GM19395 (cell line): ENCODE measurements around the gene WFDC6.

Experiments
- ATAC-seq: cut with Tn5 transposase; IDR thresholded peaks from one replicate; pipeline ENCODE4 v1.9.1; 2021; ENCODE audit warnings: mild to moderate bottlenecking, moderate library complexity; ENCODE audit not compliant: unreplicated experiment

Gene WFDC6

DNA sequence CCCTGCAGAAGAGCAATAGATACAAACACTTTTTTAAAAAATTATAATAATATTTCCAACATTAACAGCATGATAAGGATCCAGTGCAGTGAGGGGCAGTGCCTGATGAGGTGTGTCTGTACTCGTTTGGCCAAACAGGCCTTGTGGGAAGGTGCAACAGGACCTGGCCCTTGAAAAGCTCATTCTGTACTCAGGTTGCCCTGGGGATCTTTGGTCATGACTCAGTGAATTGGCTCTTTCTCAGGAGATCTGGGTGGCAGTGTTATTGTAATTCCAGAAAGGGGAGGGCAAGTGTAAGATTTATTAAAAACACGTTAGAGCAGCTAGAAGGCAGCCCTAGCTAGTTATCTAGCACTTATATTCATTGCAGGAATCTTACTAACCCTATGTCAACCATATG lies 21.0 kb downstream of the WFDC6 start:
- ATAC-seq = no peak

DNA sequence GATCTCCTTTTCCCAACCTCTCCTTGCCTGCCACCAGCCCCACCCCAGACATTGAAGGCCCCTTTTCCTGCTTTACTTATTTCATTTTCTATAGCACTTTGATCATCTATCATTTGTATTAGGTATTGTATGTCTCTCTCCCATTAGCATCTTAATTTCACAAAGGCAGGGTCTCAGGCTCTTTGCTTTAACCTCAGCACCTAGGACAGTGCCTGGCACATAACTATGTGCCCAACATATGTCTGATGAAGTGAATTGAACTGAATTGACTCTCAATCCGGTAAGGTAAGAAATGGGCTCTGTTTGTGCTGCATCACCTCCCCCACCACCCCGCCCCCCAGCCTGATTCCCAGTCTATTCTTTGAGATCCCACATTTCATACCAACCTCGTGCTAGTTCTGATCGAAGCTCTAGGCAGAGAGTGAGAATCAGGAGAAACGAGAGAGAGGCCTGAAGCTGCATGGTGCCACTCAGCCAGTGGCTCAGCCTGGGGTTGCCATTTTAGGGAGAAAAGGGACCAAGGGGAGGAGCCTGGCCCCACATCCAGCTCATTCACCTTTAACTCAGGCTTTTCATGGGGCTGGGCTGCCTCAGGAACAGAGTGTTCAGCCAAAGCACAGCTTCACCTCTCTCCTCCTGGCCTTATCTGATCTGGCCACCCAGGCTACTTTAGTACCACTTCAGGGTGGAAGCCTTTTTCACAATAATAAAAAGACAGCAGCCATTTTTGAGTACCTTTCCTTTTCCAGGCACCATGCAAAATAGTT lies 24.0 kb downstream of the WFDC6 start, which contains the start of gene SPINT3:
Gene SPINT3 (minus strand): TSS at position 476 of the 767 bp plus-strand sequence. CDS start 14 bp downstream, at position 462.
- no peak for ATAC-seq

DNA sequence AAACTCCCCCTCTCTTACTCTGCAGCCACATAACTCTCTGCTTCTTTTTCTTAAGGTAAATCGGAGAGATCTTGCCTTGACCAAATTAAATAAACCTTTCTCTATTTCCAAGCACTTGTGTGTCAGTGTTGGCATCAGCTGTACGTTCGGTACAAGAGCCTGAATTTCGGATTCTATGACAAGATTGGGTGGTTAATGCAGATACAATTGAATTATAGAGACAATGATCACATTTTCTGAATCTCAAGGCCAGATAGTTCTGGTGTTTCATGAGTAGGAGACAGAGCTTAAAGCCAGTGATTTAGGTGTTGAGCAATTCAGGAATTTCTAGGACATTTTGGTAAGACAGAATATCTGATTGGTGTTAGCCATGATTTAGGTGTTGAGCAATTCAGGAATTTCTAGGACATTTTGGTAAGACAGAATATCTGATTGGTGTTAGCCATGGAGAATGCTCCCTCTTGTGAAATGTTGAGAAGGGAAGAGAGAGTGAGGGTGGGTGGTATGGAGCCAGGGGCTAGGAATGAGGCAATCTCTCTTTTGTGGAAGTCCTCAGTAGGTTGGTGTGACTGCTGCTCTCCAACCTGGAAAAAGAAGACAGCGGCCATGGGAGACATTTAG lies 28.9 kb downstream of the WFDC6 start:
- ATAC-seq = no peak

DNA sequence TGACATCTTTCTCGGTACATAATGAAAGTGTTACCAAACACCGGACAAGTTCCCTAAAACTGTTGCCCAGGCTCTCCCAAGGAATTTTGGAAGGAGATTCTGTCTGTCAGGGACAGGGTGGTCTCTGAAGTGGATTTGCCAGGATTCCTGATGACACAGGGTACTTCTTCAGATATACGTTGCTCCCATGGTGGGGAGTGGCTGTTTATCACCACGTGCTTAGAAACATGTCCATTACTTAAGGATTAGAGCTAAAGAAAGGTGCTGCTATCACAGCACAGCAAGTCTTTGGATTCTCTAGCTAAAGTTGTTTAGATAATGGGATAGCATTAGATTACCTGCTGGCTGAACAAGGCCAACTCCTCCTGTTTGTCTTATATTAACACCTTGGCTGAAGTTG lies 30.2 kb downstream of the WFDC6 start:
- no peak for ATAC-seq

DNA sequence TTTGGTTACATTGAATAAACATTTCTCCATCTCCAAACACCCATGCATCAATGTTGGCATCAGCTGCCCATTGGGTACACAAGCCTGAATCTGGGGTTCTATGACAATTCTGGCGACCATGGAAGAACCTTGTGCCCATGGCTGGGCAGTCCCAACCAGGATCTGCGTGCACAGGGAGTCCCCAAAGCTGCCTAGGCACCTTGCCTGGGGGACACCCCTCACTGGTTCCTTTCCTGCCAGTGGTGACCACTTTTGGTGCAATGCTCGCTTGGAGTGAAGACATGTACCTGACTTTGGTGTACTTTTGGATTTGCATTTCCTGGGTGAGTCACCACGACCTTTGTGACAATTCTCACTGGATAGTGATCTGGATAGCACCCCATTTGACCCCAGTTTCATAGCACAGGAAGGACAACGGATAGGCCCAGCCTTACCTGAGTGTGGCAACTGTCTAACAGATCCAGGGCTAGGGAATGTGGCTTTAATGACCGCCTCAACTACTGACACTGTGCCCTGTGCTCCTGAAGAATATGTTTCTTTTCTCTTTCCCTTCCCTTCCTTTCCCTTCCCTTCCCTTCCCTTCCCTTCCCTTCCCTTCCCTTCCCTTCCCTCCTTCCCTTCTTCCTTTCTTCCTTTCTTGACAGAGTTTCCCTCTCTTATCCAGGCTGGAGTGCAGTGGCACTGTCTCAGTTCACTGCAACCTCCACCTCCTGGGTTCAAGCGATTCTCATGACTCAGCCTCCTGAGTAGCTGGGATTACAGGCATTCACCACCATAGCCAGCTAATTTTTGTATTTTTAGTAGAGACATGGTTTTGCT lies 31.0 kb downstream of the WFDC6 start:
- ATAC-seq = no peak

DNA sequence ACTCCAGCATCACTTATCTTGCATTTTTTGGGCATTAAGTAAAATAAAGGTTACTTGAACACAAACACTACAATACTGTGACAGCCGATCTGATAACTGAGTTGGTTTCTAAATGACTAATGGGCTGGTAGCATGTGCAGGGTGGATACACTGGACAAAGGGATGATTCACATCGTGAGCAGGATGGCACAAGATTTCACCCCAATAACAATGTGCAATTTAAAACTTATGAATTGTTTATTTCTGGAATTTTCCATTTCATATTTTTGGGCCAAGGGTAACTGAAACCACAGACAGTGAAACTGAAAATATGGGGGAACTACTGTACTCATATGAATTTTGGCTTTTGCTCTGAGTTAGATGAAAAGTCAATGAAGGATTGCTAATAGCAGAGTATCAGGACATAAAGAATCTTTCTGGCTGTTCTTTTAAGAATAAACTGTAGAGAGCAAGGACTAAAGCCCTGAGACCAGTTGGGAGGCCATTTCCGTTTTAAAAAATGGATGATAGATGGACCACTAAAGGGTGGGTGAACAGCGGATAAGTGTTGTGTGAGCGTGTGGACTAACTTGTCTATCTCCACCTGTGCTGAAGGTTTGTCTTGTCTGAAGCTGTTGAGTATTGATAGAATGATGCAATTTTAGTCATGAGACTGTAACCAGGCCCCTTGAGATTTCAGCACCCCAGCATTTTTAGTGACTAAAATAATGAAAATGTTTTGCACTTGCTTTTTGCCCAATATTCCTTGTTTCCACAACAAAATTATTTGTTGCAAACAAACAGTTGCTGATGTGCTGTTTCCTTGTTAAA lies 32.1 kb downstream of the WFDC6 start:
- ATAC-seq = peak; percentile 58

DNA sequence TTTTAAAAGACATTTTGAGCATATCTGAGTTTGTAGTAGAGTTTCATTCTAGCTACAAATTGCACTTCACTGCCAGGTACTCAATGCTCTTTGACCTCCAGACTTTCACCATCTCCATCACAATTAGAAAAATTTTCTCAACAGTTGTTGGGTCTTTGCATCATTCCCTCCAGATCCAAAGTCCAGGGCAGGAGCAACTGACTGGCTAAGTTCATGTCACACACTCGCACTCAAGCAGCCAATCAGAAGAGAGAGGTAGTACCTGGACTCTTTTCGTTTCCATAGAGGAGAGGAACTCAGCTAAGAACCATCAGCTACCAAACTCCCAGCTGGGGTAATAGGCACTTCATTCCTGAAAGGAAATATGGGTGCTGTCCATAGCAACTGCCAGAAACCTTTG lies 32.9 kb downstream of the WFDC6 start:
- ATAC-seq = no peak

DNA sequence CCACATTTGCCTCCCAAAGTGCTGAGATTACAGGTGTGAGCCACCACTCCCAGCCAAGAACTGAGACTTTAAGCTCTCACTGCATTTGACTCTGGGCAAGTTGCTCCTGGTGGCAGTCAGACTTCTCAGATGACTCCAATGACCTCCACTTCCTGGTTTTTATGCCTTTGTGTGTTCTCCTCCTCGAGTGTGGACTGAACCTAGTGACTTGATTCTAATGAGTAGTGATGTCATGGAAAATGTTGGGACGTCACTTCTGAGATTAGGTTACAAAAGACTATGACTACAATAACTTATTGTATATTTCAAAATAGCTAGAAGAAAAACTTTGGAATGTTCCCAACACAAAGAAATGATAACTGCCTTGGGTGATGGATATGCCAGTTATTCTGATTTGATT lies 35.9 kb downstream of the WFDC6 start:
- ATAC-seq = no peak

DNA sequence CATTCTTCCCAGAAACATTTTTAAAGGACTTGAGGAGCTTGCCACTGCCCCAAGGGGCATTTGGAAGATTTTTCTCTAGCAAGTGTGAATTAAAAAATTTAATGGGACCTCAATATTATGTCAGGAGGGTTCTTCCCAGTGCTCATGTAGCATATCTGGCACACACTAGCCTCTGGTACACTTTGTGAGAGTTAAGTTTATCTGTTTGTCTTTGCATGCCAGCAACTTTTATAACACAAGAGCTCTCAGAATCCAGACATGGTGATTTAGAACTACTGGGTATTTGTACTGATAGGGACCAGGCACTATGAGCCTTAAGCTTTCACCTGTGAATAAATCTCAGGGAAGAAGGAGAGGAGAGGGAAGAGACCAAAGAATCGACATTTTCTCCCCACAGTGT lies 36.7 kb downstream of the WFDC6 start:
- no peak for ATAC-seq

DNA sequence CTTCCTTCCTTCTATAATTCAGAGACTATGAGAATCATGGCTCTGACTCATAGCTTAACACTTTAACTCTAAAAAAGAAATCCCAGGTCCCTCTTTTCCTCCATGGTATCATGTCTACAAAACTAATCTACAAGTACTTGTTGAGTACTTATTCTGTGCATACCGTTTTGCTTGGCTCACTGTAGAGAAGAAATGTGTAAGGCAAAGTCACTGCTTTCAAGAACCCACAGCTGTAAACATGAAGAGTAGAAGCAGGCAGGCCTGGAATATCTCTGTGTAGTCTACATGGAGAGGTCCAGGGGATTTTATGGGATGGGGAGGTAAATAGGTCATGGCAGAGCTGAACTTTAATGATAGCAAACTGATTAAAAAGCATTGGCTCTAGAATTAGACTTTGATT lies 37.7 kb downstream of the WFDC6 start:
- ATAC-seq = no peak

DNA sequence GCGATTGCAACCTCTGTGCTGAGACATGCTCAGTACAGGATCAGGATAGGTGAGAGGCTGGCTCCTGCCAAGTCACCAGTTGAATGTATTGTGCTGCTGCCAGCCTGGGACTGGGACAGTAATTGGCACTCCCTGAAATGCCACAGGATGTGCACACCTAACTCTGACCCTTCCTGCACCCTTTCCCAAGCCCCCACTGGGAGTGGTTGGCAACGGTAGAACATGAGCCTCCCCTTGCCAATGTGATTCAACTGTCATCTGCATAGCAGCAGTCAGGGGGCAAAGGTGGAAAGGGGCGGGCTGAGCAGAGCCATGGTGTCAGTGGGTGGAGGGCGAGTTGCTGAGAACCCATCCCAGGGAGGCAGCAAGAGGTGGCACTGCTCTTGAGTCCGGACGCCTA lies 39.3 kb downstream of the WFDC6 start:
- no peak for ATAC-seq

DNA sequence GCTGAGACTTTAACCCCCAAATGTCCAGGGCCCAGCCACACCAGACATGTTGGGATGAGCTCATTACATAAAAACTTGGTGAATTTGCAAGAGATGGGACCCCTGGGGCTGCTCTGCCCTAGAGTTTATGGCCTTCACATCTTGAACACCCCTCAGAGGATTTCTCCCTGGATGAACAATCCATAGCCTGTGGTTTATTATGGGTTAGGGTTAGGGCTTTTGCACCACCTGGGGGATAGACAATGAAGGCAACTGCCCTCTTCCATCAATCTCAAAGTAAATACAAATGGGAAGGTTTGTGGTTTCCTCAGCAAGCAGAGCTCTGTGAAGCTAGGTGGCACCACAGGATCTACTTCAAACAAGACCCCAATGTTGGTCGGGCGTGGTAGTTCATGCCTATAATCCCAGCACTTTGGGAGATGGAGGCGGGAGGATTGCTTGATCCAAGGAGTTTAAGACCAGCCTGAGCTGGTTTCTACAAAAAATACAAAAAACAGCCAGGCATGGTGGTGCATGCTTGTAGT lies 41.2 kb downstream of the WFDC6 start:
- ATAC-seq = no peak

DNA sequence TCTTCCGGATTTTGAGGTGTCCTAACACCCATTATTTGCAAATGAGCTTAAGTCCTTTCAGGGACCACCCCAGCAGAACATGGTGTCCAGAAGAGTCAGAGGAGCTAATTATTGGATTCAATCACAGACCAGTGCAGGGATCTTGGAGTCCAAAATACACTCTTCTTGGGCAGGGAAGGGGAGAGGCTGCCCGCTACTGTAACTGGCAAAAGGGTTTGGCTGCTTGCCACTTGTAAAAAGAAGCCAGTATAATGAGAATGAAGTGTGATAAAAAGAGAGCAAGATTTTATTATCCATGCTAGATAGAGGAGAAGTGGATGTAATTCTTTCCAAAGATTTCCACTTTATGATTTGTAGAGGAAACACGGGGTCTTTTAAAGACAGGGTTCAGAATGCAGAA lies 43.1 kb downstream of the WFDC6 start:
- ATAC-seq = no peak

DNA sequence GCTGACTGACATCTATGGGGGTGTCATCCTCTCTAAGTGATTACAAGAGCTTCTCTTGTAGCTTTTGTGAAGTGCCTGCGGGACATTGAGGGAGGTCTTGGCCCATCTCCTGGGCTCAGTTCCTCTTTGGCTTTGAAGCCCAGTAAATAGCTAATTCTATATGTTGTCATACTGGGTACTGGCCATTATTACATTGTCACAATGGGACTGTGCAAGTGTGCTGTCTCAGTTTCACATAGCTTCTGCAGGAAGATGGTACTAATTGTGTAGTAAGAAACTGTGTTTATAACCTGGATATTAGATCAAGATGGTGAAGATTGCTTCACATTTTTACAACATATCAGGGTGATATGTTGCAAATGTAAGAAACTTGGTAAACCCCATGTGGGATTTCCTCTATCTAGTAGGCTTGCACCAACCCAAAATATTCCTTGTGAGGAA lies 43.8 kb downstream of the WFDC6 start:
- no peak for ATAC-seq

DNA sequence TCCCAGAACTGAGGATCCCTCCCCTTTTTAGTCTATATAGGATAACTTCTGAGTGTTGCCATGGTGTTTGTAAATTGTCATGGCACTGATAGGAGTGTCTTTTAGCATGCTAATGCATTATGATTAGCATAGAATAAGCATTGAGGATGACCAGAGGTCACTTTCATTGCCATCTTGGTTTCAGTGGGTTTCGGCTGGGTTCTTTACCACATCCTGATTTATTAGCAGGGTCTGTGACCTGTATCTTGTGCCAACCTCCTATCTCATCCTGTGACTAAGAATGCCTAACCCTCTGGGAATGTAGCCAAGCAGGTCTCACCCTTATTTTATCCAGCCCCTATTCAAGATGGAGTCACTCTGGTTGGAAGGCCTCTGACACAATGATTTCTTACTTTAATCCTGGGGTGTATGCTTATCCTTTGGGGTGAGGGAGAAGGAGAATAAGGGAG lies 50.2 kb downstream of the WFDC6 start:
- ATAC-seq = no peak

DNA sequence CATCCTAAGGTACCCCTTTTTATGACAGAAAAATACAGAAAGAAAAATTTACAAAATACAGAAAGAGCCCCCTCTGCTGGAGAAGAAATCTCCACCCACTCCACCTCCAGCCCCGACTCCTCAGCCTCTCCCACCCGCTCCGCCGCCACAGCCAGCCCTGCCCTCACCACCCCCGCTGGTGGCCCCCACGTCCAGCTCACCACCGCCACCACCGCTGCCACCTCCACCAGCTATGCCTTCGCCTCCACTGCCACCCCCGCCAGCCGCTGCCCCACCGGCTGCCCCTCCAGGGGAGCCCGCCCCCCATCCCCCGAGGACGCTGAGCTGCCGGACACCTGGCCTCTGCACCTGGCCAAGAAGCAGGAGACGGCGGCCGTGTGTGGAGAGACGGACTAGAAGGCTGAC lies 52.0 kb downstream of the WFDC6 start:
- ATAC-seq = no peak

DNA sequence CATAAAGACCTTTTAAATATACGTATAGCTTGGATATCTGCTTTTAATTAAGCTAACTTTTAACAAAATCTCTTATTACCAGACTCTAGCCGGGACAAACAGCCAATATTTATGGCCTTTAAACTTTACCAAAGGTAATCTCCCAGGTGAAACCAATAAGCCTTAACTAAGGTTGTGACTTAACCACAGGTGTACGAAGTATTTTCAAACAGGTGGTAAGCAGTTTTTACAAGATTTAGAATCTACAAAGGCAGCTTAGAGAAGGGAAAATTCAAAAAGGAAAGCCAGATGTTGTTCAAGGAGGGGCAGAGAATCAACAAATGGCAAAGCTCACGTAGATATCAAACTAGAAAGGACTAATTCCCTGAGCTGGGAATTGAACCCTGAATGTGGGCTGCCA lies 53.9 kb downstream of the WFDC6 start:
- ATAC-seq = no peak

DNA sequence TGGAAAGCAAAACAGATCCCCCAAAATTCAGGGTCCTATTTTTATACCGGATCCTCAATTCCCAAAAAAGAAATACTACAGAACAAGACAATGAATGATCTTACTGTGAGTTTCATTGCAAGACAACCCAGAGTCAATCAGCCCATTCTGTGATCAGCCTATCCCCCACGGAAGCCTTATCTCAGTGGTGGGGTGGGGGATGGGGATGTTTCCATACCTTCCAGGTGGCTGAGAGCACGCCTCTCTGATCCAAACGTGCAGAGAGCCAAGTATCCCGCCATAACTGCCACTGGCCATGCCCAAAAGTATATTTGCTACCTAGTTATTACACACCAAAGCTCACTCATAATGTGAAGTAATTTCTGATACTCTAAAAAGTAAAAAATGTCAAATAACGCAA lies 54.6 kb downstream of the WFDC6 start:
- no peak for ATAC-seq
